Measurements from ENCODE around the gene AGT. TPM values are rescaled to one million over a fixed set of nuclear protein-coding genes. Genes with fewer than 3 reads are reported as not detected.

The AGT gene
- polyA plus RNA-seq, 1 donor (not counting 4 experiments of a cell fraction or from before 2014, with no cell fraction given), result not detected

GRCh38 chr1:230754796-230755195 is 40.9 kb upstream of the AGT start:
- H2AFZ ChIP-seq (ENCODE audit: control insufficient read depth, low read length), result no peak overlapping the region
- H3K9me1 ChIP-seq (ENCODE audit: control insufficient read depth, extremely low read depth, insufficient read depth, low read length), result no peaks in the 10 kb centered on the region
- no peak overlapping the region for H3K9ac ChIP-seq (ENCODE audit: control insufficient read depth, extremely low read depth, insufficient read depth, low read length)
- FAIRE-seq (no peak), DNase-seq (ENCODE audit: low read depth, low spot score) (no peak)
- no peaks in the 10 kb centered on the region for H3K27me3 ChIP-seq (ENCODE audit: control insufficient read depth, extremely low read depth, insufficient read depth, low read length)
- TF ChIP-seq CTCF (optimal IDR thresholded peaks at IDR 0.05 in 1 of 3, IDR thresholded peaks at IDR 0.05 in 1 of 3, conservative IDR thresholded peaks at IDR 0.05 in 1 of 3; ENCODE audit: extremely low read depth in 1 of 3, insufficient read depth in 2 of 3, low read length in 3 of 3) (no peak), EZH2 (IDR thresholded peaks at IDR 0.05; ENCODE audit: low read length) (no peak)
- no peaks in the 10 kb centered on the region for H3K79me2 ChIP-seq (ENCODE audit: control insufficient read depth, insufficient read depth, low read length)
- H3K4me3 ChIP-seq (ENCODE audit: control insufficient read depth in 2 of 3, extremely low read depth in 1 of 3, insufficient read depth in 2 of 3, low read depth in 1 of 3, low read length in 3 of 3), result no peak overlapping the region
- H4K20me1 ChIP-seq (ENCODE audit: control insufficient read depth, extremely low read depth, insufficient read depth, low read length), result no peaks in the 10 kb centered on the region
- H3K36me3 ChIP-seq (ENCODE audit: control insufficient read depth in 2 of 2, extremely low read depth in 1 of 2, insufficient read depth in 2 of 2, low read length in 2 of 2), result no peaks in the 10 kb centered on the region
- H3K4me2 ChIP-seq (ENCODE audit: control insufficient read depth, extremely low read depth, insufficient read depth, low read depth, low read length), result no peak overlapping the region
- no peaks in the 10 kb centered on the region for H3K9me3 ChIP-seq (ENCODE audit: control insufficient read depth, low read depth, low read length)
- dilution Hi-C loops (cut with MboI; ENCODE audit: extremely low pct_ligation_motif_present, low sequenced_read_pairs), result no loop called here
- H3K4me1 ChIP-seq (ENCODE audit: control insufficient read depth, extremely low read depth, insufficient read depth, low read length), result no peaks in the 10 kb centered on the region
- no peak overlapping the region for H3K27ac ChIP-seq (ENCODE audit: control insufficient read depth, insufficient read depth, low read length)

GRCh38 chr1:230753586-230754251 is 39.8 kb upstream of the AGT start:
- no peak overlapping the region for H3K27ac ChIP-seq (ENCODE audit: control insufficient read depth, insufficient read depth, low read length)
- dilution Hi-C loops (cut with MboI; ENCODE audit: extremely low pct_ligation_motif_present, low sequenced_read_pairs), result no loop called here

More at GRCh38 chr1:230753586-230754251, 39.8 kb upstream of the AGT start:
- no peaks in the 10 kb centered on the region for H3K9me1 ChIP-seq (ENCODE audit: control insufficient read depth, extremely low read depth, insufficient read depth, low read length)
- no peaks in the 10 kb centered on the region for H3K4me1 ChIP-seq (ENCODE audit: control insufficient read depth, extremely low read depth, insufficient read depth, low read length)
- peak overlapping the region; percentile 79 for H2AFZ ChIP-seq (ENCODE audit: control insufficient read depth, low read length)
- DNase-seq (ENCODE audit: low read depth, low spot score) (no peak), FAIRE-seq (no peak)
- H4K20me1 ChIP-seq (ENCODE audit: control insufficient read depth, extremely low read depth, insufficient read depth, low read length), result no peaks in the 10 kb centered on the region
- peak overlapping the region in 2 of 3 experiments; percentile 8 to 18 for H3K4me3 ChIP-seq (ENCODE audit: control insufficient read depth in 2 of 3, extremely low read depth in 1 of 3, insufficient read depth in 2 of 3, low read depth in 1 of 3, low read length in 3 of 3)
- no peaks in the 10 kb centered on the region for H3K9me3 ChIP-seq (ENCODE audit: control insufficient read depth, low read depth, low read length)
- no peaks in the 10 kb centered on the region for H3K27me3 ChIP-seq (ENCODE audit: control insufficient read depth, extremely low read depth, insufficient read depth, low read length)
- TF ChIP-seq EZH2 (IDR thresholded peaks at IDR 0.05; ENCODE audit: low read length), result no peak
- no peak for TF ChIP-seq CTCF (optimal IDR thresholded peaks at IDR 0.05 in 1 of 3, IDR thresholded peaks at IDR 0.05 in 1 of 3, conservative IDR thresholded peaks at IDR 0.05 in 1 of 3; ENCODE audit: extremely low read depth in 1 of 3, insufficient read depth in 2 of 3, low read length in 3 of 3)
- H3K9ac ChIP-seq (ENCODE audit: control insufficient read depth, extremely low read depth, insufficient read depth, low read length), result no peak overlapping the region
- peak overlapping the region; percentile 32 for H3K4me2 ChIP-seq (ENCODE audit: control insufficient read depth, extremely low read depth, insufficient read depth, low read depth, low read length)
- no peaks in the 10 kb centered on the region for H3K79me2 ChIP-seq (ENCODE audit: control insufficient read depth, insufficient read depth, low read length)
- no peaks in the 10 kb centered on the region for H3K36me3 ChIP-seq (ENCODE audit: control insufficient read depth in 2 of 2, extremely low read depth in 1 of 2, insufficient read depth in 2 of 2, low read length in 2 of 2)
